GM12873 (cell line): ENCODE data around the gene NOL12.

Experiments used
- TF ChIP-seq, protein P1 (sequence below): IDR thresholded peaks from 2 replicates; pipeline ENCODE4 v1.5.1; 2012; ENCODE audit warnings: low read depth, mild to moderate bottlenecking, moderate library complexity, low read length, control low read depth; ENCODE audit not compliant: insufficient read depth; ENCODE audit errors: missing control alignments

Gene NOL12

DNA sequence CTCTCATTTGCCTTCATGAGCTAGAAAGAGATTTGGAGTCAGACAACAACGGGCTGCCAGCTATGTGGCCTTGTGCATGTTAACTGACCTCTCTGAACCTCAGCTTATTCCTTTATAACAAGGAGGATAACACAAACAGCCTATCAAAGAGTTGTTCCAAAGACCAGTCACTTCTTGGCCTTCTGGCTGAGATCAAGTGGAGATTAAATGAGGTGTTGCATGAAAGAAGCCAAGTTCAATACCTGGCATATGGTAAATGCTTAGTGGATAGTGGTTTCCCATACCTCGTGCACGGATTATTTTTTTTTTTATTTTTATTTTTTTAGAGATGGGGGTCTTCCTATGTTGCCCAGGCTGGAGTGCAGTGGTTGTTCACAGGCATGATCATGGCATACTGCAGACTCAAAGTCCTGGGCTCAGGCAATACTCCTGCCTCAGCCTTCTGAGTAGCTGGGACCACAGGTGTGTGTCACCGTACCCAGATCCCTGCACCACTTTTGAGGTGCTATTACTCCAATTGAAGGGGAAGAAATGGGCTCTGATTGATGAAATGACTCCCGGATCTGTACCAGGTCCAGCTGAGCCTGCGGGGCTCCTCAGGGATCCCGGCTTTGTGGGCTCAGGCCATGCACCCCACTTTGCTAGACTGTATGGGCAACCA is 5.8 kb upstream of the NOL12 start:
- TF ChIP-seq, protein P1, sequence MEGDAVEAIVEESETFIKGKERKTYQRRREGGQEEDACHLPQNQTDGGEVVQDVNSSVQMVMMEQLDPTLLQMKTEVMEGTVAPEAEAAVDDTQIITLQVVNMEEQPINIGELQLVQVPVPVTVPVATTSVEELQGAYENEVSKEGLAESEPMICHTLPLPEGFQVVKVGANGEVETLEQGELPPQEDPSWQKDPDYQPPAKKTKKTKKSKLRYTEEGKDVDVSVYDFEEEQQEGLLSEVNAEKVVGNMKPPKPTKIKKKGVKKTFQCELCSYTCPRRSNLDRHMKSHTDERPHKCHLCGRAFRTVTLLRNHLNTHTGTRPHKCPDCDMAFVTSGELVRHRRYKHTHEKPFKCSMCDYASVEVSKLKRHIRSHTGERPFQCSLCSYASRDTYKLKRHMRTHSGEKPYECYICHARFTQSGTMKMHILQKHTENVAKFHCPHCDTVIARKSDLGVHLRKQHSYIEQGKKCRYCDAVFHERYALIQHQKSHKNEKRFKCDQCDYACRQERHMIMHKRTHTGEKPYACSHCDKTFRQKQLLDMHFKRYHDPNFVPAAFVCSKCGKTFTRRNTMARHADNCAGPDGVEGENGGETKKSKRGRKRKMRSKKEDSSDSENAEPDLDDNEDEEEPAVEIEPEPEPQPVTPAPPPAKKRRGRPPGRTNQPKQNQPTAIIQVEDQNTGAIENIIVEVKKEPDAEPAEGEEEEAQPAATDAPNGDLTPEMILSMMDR = no peak

DNA sequence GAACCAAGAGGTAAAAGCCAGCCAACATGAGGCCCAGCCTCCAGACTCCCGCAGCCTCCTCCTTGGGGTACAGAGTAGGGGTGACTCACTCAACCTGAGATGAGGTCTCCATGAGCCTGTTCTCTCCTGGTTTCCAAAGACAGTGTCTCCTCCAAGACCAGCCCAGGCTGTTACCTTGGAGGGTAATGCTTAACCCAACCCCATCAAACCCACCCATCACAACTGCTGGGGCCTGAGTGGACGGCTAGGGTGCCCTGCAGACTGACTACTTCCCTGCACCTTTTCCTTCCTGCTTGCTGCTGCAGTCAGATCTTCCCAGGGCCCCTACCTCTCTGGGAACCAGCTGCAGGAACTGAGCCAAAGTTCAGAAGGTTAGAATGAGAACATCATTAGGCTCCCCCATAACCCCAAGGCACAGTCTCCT is 5.1 kb upstream of the NOL12 start:
- TF ChIP-seq, protein P1 = no peak

DNA sequence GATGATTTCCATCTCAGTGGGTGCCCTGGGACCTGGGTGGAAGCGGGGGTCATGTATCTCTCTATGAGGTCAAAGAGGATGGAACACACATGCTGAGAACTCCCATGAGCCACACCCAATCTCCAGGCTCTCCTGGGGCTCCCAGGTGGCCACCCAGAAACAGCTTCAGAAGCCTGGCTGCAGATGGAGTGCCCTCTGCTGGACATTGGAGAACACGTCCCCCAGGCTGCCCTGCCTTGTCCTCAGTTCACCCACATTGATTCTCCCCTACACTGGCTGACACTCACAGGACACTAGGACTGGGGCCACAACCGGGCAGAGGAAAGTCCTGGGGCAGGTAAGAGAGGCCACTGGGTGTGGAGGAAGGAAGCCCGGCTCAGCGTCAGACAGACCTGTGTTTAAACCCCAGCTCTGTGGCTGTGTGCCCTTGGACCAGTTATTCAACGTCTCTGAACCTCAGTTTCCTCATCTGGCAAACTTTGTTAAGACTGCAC is 4.5 kb upstream of the NOL12 start:
- TF ChIP-seq, protein P1 = peak; percentile 97

DNA sequence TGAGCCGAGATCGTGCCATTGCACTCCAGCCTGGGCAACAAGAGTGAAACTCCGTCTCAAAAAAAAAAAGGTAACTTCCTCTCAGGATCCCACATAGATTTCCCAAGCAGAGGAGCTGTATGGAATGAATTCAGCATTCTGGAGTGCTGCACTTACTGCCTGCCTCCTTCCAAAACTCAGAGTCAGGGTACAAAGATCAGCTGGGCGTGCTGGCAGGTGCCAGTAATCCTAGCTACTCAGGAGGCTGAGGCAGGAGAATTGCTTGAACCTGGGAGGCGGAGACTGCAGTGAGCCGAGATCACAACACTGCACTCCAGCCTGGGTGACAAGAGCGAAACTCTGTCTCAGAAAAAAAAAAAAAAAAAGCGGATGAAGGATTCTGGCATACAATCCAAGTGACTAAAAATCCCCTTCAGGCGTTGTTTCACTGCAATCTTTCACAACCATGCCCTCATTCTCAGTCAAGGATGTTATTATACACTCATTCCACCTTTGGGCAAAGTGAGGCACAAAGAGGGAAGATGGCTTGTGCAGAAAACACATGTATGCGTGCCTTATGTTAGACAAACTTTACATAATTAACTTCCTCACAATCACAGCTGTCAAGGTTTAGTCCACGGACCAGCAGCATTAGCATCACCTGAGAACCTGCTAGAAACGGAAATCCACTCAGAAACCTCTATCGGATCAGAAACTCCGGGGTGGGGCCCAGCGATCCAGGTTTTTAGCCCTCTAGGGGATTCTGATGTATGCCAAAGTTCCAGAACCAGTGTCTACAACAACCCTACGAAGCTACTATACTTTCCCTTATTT is 1.1 kb upstream of the NOL12 start:
- TF ChIP-seq, protein P1 = no peak

DNA sequence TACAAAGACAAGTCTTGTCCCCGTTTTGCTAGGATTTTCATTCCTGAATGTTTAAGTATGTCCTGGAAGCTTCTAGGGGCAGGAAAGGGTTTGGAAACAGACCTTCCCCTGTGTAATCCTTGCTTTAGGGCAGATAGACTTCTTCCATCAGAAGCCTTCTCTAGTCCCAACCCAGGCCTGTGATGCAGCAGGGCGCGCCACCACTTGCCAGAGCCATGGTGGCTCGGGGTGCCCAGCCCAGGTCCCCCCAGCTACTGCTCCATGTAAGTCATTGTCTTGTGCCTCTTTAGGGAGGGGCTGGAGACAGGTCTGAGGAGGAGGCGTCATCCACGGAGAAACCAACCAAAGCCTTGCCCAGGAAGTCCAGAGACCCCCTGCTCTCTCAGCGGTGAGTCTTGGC is 4.3 kb downstream of the NOL12 start:
- TF ChIP-seq, protein P1 = no peak

DNA sequence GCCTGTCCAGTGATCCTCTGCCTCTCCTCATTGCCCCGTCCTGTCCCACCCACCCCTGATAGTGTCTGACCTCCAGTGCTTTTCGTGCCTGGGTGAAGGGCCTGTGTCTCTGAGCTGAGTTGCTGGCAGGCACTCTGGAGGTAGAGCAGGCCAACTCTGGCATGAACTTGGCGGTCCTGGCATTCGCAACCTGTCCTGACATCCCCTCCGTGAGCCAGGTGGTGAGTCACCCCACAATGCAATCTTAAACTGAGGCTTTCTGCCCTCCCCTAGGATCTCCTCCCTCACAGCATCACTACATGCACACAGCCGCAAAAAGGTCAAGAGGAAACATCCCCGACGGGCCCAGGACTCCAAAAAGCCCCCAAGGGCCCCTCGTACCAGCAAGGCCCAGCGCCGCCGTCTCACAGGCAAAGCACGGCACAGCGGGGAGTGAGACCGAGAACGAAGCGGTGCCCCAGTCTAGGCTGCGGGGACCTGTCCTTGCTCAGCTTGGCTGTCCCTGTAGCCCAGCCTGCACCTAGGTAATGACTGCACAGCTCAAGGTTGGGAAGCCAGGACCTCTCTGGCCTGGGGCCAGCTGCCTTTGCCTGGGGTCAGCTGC is 4.9 kb downstream of the NOL12 start:
- TF ChIP-seq, protein P1 = no peak
